ENCODE data around the gene COL2A1. TPM values are rescaled to one million over a fixed set of nuclear protein-coding genes. Genes with fewer than 3 reads are reported as not detected.

Gene COL2A1
- total RNA-seq, 1 experiment from 2014 or later = 0.12 TPM

DNA sequence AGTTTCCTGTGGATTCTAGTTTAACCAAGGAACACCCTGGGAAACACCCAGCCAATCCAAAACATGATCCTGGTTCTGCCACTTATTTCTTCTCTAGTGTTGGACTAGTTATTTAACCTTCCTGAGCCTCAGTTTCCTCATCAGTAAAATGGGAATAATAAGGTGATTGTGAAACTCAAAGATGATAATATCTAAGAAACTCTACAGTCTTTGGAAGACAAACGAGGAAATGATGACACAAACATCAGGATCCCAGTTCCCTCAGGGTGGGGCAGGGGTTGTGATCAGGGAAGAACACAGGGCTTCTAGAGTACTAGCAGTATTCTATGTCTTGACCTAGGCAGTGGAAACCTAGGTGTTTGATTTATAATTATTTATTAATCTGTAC lies 58.9 kb downstream of the COL2A1 start:
- CTCF ChIA-PET = no interaction called here
- intact Hi-C loops (cut with micrococcal nuclease) = loop anchor here (5.0 kb wide), 2 partner anchors 83 to 108 kb away; no protein-coding TSS in a partner anchor

DNA sequence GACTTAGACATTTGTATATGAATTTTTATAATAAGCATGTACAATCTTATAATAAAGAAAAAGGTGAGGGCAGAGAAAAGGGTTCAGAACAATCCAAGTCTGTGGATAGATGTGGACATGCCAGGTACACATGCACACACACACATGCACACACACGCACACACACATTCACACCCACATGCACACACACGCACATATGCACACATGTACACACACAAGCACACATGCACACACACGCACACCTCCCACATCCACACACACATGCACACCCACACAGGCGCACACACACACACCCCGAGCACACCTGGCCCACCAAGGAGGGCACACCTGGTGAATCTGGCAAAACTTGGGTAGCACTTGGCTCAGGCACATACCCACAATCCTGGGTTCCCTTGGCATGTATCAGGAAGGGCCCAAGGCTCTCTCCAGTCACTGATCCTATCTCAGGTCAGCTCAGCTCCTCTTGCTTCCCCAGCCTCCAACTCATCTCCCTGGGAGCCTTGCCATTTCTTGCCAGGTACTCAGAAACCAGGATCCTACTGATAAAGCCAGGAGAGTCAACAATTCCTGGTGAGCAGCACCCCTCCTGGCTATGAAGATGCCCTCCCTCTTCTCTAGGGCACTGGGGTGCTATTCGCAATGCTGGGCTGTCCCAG lies 59.5 kb downstream of the COL2A1 start:
- TF ChIP-seq, protein P1, sequence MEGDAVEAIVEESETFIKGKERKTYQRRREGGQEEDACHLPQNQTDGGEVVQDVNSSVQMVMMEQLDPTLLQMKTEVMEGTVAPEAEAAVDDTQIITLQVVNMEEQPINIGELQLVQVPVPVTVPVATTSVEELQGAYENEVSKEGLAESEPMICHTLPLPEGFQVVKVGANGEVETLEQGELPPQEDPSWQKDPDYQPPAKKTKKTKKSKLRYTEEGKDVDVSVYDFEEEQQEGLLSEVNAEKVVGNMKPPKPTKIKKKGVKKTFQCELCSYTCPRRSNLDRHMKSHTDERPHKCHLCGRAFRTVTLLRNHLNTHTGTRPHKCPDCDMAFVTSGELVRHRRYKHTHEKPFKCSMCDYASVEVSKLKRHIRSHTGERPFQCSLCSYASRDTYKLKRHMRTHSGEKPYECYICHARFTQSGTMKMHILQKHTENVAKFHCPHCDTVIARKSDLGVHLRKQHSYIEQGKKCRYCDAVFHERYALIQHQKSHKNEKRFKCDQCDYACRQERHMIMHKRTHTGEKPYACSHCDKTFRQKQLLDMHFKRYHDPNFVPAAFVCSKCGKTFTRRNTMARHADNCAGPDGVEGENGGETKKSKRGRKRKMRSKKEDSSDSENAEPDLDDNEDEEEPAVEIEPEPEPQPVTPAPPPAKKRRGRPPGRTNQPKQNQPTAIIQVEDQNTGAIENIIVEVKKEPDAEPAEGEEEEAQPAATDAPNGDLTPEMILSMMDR (IDR thresholded peaks at IDR 0.05; ENCODE audit: unreplicated experiment) = no peak
- Mint-ChIP-seq H3K4me1 (ENCODE audit: insufficient read depth, unreplicated experiment) (peaks cover 28% of the 10 kb centered on the region), H3K9me3 (ENCODE audit: unreplicated experiment) (no peaks in the 10 kb centered on the region), H3K4me3 (ENCODE audit: unreplicated experiment) (no peak overlapping the region), H3K27ac (ENCODE audit: low read depth, unreplicated experiment) (no peak overlapping the region), H3K27me3 (ENCODE audit: insufficient read depth, unreplicated experiment) (no peaks in the 10 kb centered on the region), H3K36me3 (ENCODE audit: insufficient read depth, unreplicated experiment) (peaks cover 6% of the 10 kb centered on the region)
- intact Hi-C loops (cut with micrococcal nuclease) = loop anchor here (5.0 kb wide), 2 partner anchors 83 to 108 kb away; no protein-coding TSS in a partner anchor
- CTCF ChIA-PET = interaction anchor here (1.0 to 1.6 kb wide), 2 partner anchors 40 to 106 kb away, joined by 3 to 4 read pairs; partner anchors contain the start of gene VDR
- no peak for DNase-seq (ENCODE audit: unreplicated experiment)
- POLR2A ChIA-PET = interaction anchor here (1.5 kb wide), 1 partner anchor 10 kb away, joined by 3 read pairs; no protein-coding TSS in a partner anchor
- no TSS peak for BruUV-seq (replicated peaks)

More for the DNA sequence above, 58.9 kb downstream of the COL2A1 start:
- Mint-ChIP-seq H3K27ac (ENCODE audit: low read depth, unreplicated experiment) (no peak overlapping the region), H3K36me3 (ENCODE audit: insufficient read depth, unreplicated experiment) (peaks cover 6% of the 10 kb centered on the region), H3K9me3 (ENCODE audit: unreplicated experiment) (no peaks in the 10 kb centered on the region), H3K4me1 (ENCODE audit: insufficient read depth, unreplicated experiment) (peaks cover 33% of the 10 kb centered on the region), H3K4me3 (ENCODE audit: unreplicated experiment) (no peak overlapping the region), H3K27me3 (ENCODE audit: insufficient read depth, unreplicated experiment) (no peaks in the 10 kb centered on the region)
- DNase-seq (ENCODE audit: unreplicated experiment) = no peak
- POLR2A ChIA-PET = interaction anchor here (0.6 kb wide), 1 partner anchor 240 kb away, joined by 3 read pairs; no protein-coding TSS in a partner anchor
- BruUV-seq (replicated peaks) = no TSS peak
- TF ChIP-seq, protein P1 (IDR thresholded peaks at IDR 0.05; ENCODE audit: unreplicated experiment) = no peak

DNA sequence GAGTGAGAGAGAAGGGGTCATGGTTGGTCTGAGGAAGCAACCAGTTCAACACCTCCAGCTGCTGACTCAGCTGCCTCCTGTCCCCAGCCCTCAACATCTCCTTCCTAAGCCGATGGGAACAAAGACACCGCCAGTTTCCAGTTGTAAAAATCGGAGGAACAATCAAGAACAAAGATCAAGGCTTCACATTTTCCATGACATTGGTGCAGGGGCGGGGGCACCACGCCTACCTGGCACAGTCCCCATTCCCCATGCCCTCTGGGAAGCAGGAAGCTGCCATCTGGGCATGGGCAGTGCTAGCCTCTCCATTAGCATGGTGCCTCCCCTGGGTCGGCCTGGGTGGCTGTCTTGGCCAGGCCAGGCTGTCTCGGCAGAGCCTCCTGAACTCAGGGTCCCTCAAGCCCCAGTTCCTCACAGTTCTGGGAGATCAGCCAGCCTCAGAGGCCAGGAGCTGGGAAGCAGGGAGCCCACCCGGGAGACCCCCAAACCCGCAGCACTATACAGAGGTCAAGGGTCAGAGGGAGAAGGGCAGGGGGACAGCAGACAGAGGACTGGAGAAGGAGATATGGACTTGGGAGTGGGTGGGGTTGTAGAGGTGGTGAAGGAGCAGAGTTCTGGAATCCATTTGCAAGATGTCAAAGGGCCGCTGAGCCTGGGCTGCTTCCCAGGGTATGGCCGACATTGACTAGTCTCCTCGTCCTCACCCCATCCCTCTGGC lies 60.5 kb downstream of the COL2A1 start:
- no peak for DNase-seq (ENCODE audit: unreplicated experiment)
- POLR2A ChIA-PET = interaction anchor here (1.0 to 1.5 kb wide), 2 partner anchors 9 to 38 kb away, joined by 3 read pairs; no protein-coding TSS in a partner anchor
- intact Hi-C loops (cut with micrococcal nuclease) = no loop called here

More for the DNA sequence above, 60.5 kb downstream of the COL2A1 start:
- peaks cover 21% of the 10 kb centered on the region for H3K4me1 Mint-ChIP-seq (ENCODE audit: insufficient read depth, unreplicated experiment)
- H3K9me3 Mint-ChIP-seq (ENCODE audit: unreplicated experiment) = no peaks in the 10 kb centered on the region
- H3K27me3 Mint-ChIP-seq (ENCODE audit: insufficient read depth, unreplicated experiment) = no peaks in the 10 kb centered on the region
- no TSS peak for BruUV-seq (replicated peaks)
- no peak overlapping the region for H3K4me3 Mint-ChIP-seq (ENCODE audit: unreplicated experiment)
- H3K36me3 Mint-ChIP-seq (ENCODE audit: insufficient read depth, unreplicated experiment) = no peaks in the 10 kb centered on the region
- no peak overlapping the region for H3K27ac Mint-ChIP-seq (ENCODE audit: low read depth, unreplicated experiment)
- TF ChIP-seq, protein P1 (IDR thresholded peaks at IDR 0.05; ENCODE audit: unreplicated experiment) = no peak
- CTCF ChIA-PET = interaction anchor here (0.6 to 1.6 kb wide), 5 partner anchors 10 to 105 kb away, joined by 3 to 4 read pairs (median 3); partner anchors contain the start of gene VDR

All from MCF 10A (cell line).